Testis (tissue), 3 donors: ENCODE data around the gene MAGI2. TPM values are rescaled to one million over a fixed set of nuclear protein-coding genes. Genes with fewer than 3 reads are reported as not detected.

Experiments
- DNase-seq: peaks from one replicate; pipeline ENCODE4 v3.0.0-alpha.2; 2019
- H3K27ac ChIP-seq, 2 donors: fragments of 200-600 bp; sonication (generic); one replicate each; pipeline ENCODE4 v1.5.1; 2019
- H3K27me3 ChIP-seq: fragments of 200-600 bp; sonication (generic); one replicate; pipeline ENCODE4 v1.5.1; 2019
- H3K36me3 ChIP-seq: fragments of 200-600 bp; sonication (generic); one replicate; pipeline ENCODE4 v1.5.1; 2017; ENCODE audit warnings: low read depth; ENCODE audit errors: missing control alignments
- H3K4me1 ChIP-seq: fragments of 200-600 bp; sonication (generic); one replicate; pipeline ENCODE4 v1.5.1; 2019
- H3K4me3 ChIP-seq, 2 donors: fragments of 200-600 bp; sonication (generic); one replicate each; pipeline ENCODE4 v1.5.1; 2017 to 2019
- H3K9me3 ChIP-seq: fragments of 200-600 bp; sonication (generic); one replicate; pipeline ENCODE4 v1.5.1; 2017
- CTCF ChIP-seq, 3 experiments: fragments of 450-650 bp in 2 of 3; fragments of 200-600 bp in 1 of 3; sonication (generic) in 1 of 3; IDR thresholded peaks; one replicate each; pipeline ENCODE4 v1.5.1; 2016 to 2019; ENCODE audit warnings: antibody characterized with exemption in 3 of 3, mild to moderate bottlenecking in 2 of 3, moderate library complexity in 1 of 3
- POLR2A ChIP-seq: fragments of 450-650 bp; IDR thresholded peaks from one replicate; pipeline ENCODE4 v1.6.1; 2017; ENCODE audit warnings: antibody characterized with exemption, mild to moderate bottlenecking, moderate library complexity
- WGBS, 2 donors: methylation state at CpG; one replicate each; pipeline ENCODE4 v1.1.5; 2018; 5-methylcytosine and 5-hydroxymethylcytosine counted together
- intact Hi-C: fragments of 100-400 bp; cut with DNase I; formaldehyde crosslinking; loops from one replicate; pipeline ENCODE4 v1.15.1; 2023; ENCODE audit warnings: low total_unique reads
- polyA plus RNA-seq: library from polyadenylated mRNA; stranded (reverse); fragments of 350-450 nt; fragmentation: Illumina TruSeq; extraction: RNeasy Lipid Tissue Mini Kit (QIAGEN cat#74804); gene quantifications from one replicate; pipeline ENCODE4 v1.2.3, GENCODE V29; 2014; ENCODE audit warnings: low read depth, low replicate concordance; ENCODE audit not compliant: insufficient read depth
- total RNA-seq, 2 donors: library from RNA; depleted of rRNA; stranded (reverse); fragments of >200 nt; gene quantifications; one replicate each; pipeline ENCODE4 v1.2.3, GENCODE V29; 2016

Gene MAGI2
- total and polyA plus RNA-seq, 3 donors from 2014 or later, result 11.2 to 13.1 (median 12.4) TPM

DNA sequence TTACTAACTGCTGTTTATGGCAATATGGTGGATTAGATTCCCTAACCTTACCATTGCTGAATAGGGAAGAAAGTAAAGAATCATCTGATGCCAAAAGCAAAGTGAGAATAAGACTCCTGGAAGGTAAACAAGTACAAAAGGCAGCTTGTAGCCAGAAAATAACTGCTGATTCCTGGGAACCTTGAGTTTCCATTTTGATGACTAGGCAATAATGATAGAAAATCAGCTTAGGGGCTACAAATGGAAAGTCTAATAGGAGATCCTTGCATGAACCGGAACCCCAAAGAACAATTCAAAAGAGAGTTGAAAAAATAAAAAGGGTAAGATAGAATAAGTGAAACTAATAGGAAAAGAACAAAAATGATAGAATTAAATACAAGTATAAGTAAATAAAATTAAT, 1338.5 kb downstream of the MAGI2 start:
- Histone ChIP-seq H3K36me3 (no peaks in the 10 kb centered on the region), H3K9me3 (no peaks in the 10 kb centered on the region), H3K4me3 (no peak overlapping the region), H3K27ac (no peak overlapping the region), H3K4me1 (no peaks in the 10 kb centered on the region), H3K27me3 (no peaks in the 10 kb centered on the region)
- intact Hi-C loops, result no loop called here
- no peak for DNase-seq
- no peak for TF ChIP-seq POLR2A
- no peak for TF ChIP-seq CTCF (IDR thresholded peaks at IDR 0.05)
- 93 to 97% methylated on average over 1 of the region's 1 CpG for WGBS, 2 donors

- H3K27me3 ChIP-seq, result no peaks in the 10 kb centered on the region
- DNase-seq, result no peak
- no peak overlapping the region for H3K27ac ChIP-seq
- no peaks in the 10 kb centered on the region for H3K4me1 ChIP-seq
- no peaks in the 10 kb centered on the region for H3K36me3 ChIP-seq
- intact Hi-C loops, result no loop called here
- no peak overlapping the region for H3K4me3 ChIP-seq
- no peak for TF ChIP-seq POLR2A
- TF ChIP-seq CTCF (IDR thresholded peaks at IDR 0.05), result no peak
- WGBS, 2 donors, result 92 to 94% methylated on average over 5 of the region's 5 CpGs
- H3K9me3 ChIP-seq, result no peaks in the 10 kb centered on the region
Observed at GRCh38 chr7:78112488-78112887, 1341.0 kb downstream of the MAGI2 start.

DNA sequence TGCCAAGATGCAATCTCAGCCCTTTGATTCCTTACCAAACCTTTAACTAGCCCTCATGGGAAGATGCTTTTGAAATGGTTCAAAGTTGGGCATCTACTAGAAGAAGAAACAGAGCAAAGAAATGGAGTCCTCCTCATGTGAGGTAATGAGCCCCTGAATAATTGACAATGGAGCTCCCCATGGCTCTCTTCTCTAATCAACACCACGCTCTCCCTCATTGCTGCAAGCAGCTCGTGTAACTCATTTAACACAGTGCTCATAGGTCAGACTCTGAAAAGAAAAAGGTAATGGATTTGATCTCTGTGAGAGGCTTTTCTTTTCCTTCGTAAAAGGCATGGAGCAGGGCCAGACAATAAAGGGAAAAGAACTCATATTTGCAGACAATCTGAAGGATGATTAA, 1342.1 kb downstream of the MAGI2 start:
- H3K4me3 ChIP-seq, result no peak overlapping the region
- H3K27me3 ChIP-seq, result no peaks in the 10 kb centered on the region
- 72 to 93% methylated on average over 3 of the region's 3 CpGs for WGBS, 2 donors
- H3K4me1 ChIP-seq, result no peaks in the 10 kb centered on the region
- TF ChIP-seq CTCF (IDR thresholded peaks at IDR 0.05) (no peak), POLR2A (no peak)
- DNase-seq, result no peak
- no peaks in the 10 kb centered on the region for H3K9me3 ChIP-seq
- no peaks in the 10 kb centered on the region for H3K36me3 ChIP-seq
- H3K27ac ChIP-seq, result no peak overlapping the region
- intact Hi-C loops, result no loop called here

- no peaks in the 10 kb centered on the region for H3K27me3 ChIP-seq
- no peak overlapping the region for H3K4me3 ChIP-seq
- H3K4me1 ChIP-seq, result no peaks in the 10 kb centered on the region
- 64 to 74% methylated on average over 4 of the region's 4 CpGs for WGBS, 2 donors
- no peak for DNase-seq
- H3K36me3 ChIP-seq, result no peaks in the 10 kb centered on the region
- no peak for TF ChIP-seq CTCF (IDR thresholded peaks at IDR 0.05)
- TF ChIP-seq POLR2A, result no peak
- no peak overlapping the region for H3K27ac ChIP-seq
- intact Hi-C loops, result no loop called here
- no peaks in the 10 kb centered on the region for H3K9me3 ChIP-seq
Observed at GRCh38 chr7:78103475-78103874, 1350.0 kb downstream of the MAGI2 start.

DNA sequence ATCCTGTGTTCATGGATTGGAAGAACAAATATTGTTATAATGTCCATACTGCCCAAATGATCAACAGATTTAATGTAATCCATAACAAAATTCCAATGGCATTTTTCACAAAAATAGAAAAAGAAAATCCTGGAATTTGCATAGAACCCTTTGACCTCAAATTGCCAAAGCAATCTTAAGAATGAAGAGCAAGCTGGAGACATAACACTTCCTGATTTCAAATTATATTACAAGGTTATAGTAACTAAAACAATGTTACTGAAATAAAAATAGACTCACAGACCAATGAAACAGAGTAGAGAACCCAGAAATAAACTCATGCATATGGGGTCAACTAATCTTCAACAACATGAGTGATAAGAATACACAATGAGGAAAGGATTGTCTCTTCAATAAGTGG, 1352.4 kb downstream of the MAGI2 start:
- no peaks in the 10 kb centered on the region for H3K4me1 ChIP-seq
- H3K27me3 ChIP-seq, result no peaks in the 10 kb centered on the region
- TF ChIP-seq CTCF (IDR thresholded peaks at IDR 0.05), result no peak
- TF ChIP-seq POLR2A, result no peak
- H3K9me3 ChIP-seq, result no peaks in the 10 kb centered on the region
- no peaks in the 10 kb centered on the region for H3K36me3 ChIP-seq
- intact Hi-C loops, result no loop called here
- DNase-seq, result no peak
- no peak overlapping the region for H3K27ac ChIP-seq
- no peak overlapping the region for H3K4me3 ChIP-seq
